Epithelial cell of prostate (primary cell): Measurements from ENCODE around the gene THSD4.

ENCODE experiments used
- DNase-seq: peaks from one replicate; pipeline ENCODE4 v3.0.0-alpha.2; 2011; ENCODE audit warnings: low read depth, low spot score
- H3K27ac ChIP-seq: fragments of 450-650 bp; 2 replicates; pipeline ENCODE4 v1.5.1; 2017; ENCODE audit warnings: mild to moderate bottlenecking

Gene THSD4

DNA sequence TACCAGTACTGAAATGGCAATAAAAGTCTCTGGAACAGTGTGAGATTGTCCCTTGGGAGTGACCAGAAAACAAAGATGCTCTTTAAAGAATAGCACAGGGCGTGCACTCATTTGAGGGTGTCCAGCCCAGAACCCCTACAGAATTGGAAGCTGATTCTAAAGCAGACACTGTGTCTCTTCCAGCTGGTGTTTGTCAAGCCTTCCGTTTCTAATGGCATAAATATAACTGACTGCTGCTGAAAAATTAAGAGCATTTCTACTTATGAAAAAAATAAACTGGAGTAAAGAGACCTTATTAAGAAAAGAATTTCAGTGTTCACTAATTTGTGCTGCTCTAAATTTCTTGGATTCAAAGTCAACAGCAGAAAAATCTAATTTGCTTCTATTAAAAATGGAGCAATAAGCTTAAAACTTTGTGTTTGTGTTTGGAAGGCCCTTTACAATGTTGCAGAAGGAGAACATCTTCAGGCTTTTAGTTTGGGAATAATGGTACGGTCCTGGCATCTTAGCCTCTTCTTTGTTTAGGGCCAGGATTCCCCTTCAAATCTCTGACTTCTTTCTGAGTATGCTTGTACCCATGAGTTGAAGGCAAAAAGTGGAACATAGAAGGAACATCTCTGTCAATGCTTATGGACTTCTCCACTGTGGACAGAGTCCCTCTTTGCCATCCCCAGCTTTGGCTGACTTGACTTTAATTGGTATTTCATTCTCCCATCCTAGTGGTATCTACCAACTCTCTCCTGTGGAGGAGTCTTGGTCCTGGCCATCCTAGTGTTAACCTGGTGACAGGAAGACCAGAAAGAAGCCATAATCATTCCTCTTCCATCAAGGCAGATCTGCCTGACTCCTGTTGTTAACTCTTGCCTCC lies 65.9 kb downstream of the THSD4 start:
- no peak overlapping the region for H3K27ac ChIP-seq
- no peak for DNase-seq

DNA sequence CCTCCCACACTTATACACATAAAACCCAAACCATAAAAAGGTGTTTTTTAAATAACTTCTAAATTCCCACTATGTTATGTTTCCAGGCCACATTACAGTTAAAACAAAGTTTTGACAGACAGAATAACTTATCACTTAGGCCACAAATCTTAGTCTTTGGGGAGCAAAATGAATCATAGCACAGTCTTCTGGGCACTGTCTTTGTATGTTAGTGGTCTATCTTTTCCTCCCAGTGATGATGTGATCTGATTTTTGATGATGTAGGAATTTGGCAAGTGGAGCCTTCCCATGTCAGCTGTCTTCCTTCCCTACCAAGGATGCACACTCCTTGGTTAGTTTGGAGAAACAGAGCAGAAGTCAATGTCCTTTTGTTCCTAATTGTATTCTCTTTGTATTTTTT lies 67.3 kb downstream of the THSD4 start:
- DNase-seq = no peak
- H3K27ac ChIP-seq = no peak overlapping the region

DNA sequence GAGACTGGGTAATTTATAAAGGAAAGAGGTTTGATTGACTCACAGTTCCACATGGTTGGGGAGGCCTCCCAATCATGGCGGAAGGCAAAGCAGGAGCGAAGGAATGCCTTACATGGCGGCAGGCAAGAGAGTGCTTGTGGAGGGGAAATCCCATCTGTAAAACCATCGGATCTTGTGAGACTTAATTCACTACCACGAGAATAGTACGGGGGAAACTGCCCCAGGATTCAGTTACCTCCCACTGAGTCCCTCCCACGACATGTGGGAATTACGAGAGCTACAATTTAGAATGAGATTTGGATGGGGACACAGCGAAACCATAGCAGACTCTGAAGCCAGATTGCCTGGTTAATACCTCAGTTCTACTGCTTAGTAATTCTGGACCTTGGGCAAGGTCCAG lies 67.8 kb downstream of the THSD4 start:
- DNase-seq = no peak
- no peak overlapping the region for H3K27ac ChIP-seq

DNA sequence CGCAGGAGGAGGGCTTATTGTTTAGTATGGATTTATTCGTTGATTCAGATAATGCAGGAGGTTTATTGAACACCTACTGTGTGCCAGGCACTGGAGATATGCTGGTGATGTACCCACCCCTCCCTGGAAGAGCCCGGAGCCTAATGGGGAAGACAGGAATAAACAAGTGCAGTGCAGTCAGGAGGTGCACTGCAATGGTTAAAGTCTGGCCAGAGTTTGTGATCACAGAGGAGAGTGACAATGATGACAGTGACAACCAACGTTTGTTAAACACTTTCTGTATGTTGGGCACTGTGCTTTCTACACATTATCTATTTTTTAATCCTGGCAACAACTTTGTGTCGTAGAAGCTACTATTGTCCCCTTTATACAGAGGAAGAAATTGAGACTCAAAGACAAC lies 70.4 kb downstream of the THSD4 start:
- no peak overlapping the region for H3K27ac ChIP-seq
- DNase-seq = no peak

DNA sequence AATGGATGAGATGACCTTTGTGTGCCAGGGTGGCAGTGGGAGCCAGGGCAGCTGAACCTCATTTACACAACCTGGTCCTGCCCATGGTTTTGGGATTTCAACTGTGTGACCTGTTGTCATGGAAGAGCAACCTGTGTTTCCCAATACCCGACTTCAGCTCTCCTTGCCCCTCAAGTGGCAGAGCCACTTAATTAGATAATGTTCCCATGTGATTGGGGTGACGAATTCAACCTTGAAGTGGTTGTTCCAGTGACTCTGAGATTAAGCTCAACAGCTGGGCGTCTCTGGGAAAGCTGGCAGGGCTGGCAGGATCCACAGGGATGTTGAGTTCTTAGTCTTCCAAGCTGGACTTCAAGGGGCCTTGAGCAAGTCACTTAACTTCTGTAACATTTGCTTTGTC lies 71.0 kb downstream of the THSD4 start:
- H3K27ac ChIP-seq = no peak overlapping the region
- no peak for DNase-seq

DNA sequence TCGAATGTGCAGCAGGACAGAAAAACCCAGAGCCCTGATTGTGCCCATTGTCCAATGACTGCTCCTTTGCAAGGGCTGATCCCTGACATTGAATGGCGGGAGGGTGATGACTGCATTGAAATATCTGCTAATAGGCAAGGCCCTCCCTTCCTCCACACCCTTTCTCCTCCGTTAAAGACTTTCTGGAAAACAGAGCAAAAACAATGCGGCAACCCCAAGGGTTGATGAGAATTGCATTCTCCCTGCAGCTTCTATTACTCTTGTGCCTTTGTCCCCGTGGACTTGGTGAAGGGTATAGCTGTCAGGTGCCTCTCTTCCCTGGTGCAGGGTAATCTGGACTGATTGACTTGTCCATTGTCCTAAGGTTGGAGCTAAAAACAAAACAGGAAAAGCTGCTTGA lies 71.8 kb downstream of the THSD4 start:
- no peak for DNase-seq
- no peak overlapping the region for H3K27ac ChIP-seq

DNA sequence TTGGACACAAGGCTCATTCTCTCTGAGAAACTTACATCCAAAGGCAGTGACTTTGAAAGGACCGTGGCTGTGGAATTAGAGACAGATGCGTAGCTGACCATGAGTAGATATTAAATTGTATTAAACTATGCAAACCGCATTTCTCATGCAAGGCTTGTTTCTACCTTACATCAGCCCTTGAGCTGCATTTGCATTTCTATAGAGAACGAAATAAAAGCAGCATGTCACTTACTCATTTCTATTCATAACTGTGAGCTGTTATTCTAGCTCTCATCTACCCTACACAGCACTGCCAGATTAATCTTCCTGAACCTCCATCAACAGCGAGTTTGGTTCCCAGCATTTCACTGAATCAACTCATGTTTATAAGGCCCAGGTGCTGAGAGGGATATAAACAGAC lies 72.3 kb downstream of the THSD4 start:
- no peak overlapping the region for H3K27ac ChIP-seq
- no peak for DNase-seq

DNA sequence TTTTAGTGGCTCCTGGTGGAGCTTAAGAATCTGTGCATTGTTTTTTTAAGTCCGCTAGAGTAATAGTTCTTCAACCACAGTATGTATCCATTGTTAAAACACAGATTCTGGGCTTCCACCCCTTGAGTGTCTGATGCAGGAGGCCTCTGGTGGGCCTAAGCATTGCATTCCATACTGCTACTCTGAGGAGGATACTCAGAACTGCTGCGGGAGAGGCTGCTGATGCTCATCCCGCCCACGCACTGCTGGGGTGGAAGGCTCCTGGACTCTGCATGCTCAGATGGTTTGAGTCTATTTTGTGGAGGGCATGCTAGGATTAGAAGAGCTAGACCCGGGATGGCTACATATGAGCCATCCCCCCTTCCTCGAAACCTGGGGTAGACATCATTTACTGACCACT lies 74.4 kb downstream of the THSD4 start:
- H3K27ac ChIP-seq = no peak overlapping the region
- no peak for DNase-seq

DNA sequence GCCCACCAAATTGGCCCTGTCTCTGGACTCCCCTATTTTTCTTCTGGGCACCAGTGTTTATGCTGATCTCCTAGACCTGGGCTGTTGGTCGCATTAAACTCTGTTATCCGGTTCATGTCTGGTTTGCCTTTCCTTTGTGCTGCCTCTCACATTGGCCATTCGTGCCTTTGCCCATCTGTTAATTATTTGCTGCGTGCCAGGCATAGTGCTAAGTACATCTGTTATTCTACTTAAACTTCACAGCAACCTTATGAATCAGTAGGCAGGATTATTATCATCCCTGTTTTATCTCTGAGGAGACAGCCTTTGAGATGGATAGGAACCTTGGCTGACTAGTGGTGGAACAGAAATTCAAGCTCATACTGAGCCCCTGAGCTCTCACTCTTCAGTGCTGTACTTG lies 76.0 kb downstream of the THSD4 start:
- no peak for DNase-seq
- no peak overlapping the region for H3K27ac ChIP-seq

DNA sequence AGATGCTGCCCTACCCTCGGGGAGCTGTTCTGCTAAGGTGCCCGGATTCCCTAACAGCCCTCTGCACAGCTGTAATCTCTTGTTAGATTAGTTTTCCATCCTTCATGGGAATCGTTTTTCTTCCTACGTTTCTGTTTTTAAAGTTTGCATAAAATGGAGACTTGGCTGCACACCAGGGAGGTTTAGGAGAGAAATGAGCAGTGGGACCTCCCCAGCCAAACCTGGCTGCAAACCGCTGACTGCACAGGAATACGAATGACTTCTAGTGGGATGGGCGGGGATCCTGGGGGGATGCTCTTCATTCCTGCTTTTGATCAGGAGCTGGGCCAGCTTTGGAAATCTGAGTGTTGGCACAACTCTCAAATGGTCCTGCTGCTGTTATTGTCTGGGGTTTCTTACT lies 77.5 kb downstream of the THSD4 start:
- no peak for DNase-seq
- no peak overlapping the region for H3K27ac ChIP-seq

DNA sequence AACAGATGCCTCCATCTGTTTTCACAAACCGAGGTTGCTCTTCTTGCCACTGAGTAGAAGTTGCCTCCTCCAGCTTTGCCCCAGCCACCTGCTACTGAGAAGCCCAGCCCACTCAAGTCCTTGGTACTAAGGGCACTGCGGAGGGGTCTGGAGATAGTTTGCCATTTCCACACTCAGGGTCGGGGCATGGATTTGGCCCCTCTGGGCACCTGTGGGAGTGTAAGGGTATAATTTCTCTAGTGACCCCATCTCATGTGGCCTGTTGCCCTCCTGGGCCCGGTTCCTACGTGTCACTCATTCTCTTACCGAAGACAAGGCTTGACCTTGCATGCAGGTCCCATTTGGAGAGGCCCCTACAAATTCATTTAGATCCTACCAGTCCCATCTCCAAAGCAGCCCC lies 79.0 kb downstream of the THSD4 start:
- no peak overlapping the region for H3K27ac ChIP-seq
- DNase-seq = no peak

DNA sequence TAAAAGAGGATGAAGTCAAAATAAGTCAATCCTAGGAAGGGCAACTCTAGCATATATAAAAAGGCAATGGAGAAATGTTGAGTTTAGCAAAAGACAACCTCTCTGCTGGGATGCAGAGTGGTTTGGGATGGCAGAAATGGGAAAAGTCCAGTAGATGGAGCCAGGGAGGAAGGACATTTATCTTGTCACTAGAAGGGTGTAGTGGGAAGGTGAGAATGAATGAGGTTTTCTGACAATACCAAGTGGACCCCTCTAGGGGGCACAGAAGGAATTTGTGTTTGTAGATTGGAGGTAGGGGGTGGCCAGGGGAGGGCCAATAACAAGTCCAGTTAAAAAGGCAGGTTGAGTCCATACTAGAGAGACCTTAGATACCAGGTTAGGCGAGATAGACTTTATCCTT lies 80.0 kb downstream of the THSD4 start:
- H3K27ac ChIP-seq = no peak overlapping the region
- no peak for DNase-seq

DNA sequence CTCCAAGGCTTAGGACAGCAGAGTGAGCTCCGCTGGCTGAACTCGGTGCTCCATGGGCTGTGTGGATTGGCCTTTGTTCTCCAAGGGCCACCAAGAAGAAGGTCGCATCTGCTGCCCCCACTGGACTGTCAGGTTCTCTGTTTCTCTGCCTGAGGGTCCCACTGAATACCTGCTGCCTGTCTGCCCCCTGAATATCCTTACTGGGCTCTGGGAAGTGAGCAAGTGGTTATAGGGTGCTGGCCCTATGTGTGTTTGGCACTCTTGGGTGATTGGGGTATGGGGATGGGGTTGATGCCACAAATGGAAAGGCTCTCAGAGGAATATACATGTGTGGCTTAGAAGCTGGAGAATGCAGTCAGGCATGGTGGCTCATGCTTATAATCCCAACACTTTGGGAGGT lies 82.3 kb downstream of the THSD4 start:
- H3K27ac ChIP-seq = no peak overlapping the region

DNA sequence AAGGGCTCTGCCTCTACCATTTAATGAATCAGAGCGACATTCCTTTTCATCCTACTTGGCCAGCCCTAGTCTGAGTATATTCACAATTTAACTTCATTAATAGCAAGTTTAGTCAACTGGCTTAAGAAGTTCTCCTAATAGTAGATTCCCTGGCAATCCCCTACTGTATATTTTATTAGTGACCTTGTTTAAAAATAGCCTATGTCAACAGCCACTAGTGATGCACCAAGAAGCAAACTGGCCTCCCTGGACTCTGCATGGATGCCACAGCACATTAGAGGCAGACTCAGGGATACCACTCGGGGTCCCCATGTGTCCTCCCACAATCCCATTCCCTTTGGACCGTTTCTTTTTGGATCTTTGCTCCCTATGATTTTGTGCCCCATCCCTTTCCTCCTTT lies 83.6 kb downstream of the THSD4 start:
- DNase-seq = no peak
- H3K27ac ChIP-seq = no peak overlapping the region

More for the DNA sequence above, 82.3 kb downstream of the THSD4 start:
- no peak for DNase-seq

DNA sequence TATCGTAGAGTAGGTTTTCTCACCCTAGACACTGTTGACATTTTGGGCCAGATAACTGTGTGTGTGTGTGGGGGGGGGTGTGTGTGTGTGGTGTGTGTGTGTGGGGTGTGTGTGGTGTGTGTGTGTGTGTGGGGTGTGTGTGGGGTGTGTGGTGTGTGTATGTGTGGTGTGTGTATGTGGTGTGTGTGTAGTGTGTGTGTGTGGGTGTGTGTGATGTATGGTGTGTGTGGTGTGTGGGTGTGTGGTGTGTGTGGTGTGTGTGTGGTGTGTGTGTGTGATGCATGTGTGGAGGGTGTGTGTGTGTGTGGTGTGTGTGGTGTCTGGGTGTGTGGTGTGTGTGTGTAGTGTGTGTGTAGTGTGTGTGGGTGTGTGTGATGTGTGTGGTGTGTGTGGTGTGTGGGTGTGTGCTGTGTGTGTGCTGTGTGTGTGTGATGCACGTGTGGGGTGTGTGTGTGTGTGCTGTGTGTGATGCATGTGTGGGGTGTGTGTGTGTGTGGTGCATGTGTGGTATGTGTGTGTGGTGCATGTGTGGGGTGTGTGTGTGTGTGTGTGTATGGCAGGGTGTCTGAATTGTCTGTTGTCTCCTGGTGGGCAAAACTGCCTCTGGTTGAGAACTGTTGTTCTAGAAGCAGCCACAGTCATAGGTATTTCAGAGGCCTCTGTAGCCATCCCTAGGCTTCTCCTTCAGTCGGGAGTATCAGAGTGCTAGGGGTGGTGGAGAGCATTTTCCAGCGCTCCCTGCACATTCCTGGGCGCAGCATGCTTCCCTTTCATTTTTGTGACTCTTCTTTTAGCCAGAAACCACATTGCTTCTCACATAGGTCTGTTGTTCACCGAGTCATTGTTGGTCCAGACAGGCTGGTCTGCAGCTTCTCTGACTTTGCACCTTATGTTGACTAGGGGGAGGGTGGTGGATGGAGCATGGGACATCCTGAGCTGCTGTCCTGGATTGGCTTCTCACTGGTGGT lies 84.4 kb downstream of the THSD4 start:
- DNase-seq = no peak
- H3K27ac ChIP-seq = no peak overlapping the region

DNA sequence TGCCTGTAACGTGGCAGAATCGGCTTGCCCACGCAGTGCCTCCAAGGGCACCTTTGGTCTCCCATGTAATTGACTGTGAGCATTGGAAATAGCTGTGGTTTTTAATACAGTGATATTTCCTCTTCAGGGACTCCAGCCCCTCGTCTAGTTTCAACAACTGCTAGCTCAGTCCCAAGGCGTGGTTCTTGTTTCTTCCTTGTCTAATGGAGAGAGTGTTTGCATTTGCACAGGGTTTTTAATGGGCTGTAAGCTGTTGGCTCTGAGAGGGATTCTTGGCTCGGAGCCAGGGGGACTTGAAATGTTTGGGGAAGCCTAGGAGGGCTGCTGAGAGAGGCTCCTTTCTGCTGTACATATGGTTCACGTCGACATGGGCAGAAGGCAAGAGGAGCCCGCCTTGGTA lies 86.2 kb downstream of the THSD4 start:
- H3K27ac ChIP-seq = no peak overlapping the region
- DNase-seq = no peak

DNA sequence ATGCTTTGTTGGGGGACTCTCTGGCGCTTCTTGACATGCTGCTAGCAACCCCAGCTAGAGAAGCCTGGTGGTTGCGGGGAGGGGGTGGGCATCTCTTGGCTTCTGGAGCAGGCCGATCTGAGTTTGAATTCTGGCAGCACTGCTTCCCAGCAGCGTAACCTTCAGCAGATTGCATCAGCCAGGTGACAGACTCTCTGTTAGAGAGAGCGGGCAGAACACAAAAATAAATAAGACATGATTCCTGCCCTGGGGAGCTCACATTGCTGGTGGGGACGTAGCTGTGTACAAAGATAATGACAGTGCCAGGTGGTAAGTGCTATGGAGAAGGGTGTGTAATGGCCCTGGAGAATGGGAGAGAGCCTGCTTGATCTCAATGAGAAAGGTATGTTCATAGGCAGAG lies 87.4 kb downstream of the THSD4 start:
- DNase-seq = no peak
- H3K27ac ChIP-seq = no peak overlapping the region

DNA sequence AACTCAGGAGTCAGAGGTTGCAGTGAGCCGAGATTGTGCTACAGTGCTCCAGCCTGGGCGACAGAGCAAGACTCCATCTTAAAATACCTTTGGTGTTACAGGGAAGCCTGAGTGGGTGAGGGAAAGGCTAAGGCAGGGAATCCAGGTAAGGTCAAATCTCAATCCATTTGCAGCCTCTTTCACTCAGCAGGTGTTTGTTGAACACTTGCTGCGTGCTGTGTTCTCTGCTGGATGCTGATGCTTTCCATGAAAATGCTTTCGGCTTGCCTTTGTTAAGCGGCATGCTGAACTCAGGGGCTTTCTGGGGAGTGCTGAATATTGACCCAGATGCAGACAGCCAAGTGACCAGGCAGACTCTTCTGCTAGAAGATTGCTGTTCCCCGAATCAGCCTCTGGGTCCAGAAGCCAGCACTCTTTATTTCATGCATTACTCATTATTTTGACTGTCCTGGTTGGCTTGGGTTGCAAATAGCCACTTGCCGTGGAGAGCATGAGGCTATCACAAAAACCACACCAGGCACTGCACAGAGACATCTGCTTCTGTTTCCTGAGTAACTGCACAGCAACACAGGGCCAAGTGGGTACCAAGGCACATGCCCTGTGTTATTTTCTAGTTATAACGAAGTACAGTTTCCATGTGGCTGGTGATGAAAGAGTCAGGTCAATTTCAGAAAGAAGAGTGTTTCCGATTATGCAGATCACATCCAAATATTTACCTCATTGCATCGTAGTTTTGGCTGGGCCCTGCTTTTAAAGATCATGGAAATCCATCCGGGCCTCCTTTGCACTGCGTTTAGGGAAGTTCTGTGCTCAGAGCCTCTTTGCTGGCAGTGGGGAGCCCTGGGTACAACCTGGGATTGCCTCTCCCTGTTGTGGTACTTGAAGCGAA lies 88.6 kb downstream of the THSD4 start:
- no peak for DNase-seq
- no peak overlapping the region for H3K27ac ChIP-seq

DNA sequence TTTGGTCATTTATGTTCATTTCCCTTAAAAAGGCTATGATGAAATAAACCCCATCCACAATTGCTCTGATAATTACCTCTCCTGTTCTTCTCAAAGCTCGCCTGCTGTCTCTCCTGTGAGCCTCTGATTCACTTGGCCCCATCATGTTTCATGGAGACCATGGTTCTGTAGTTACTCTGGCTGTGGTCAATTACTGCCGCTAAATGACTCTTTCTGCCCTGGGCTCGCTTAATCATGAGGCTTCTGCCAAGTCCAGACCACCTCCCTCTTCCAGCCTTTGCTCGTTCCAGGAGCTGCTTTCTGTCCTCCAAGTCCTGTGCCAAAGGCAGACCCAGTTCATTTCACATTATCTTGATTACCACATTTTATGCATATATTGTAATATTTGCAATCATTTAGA lies 91.9 kb downstream of the THSD4 start:
- DNase-seq = no peak

DNA sequence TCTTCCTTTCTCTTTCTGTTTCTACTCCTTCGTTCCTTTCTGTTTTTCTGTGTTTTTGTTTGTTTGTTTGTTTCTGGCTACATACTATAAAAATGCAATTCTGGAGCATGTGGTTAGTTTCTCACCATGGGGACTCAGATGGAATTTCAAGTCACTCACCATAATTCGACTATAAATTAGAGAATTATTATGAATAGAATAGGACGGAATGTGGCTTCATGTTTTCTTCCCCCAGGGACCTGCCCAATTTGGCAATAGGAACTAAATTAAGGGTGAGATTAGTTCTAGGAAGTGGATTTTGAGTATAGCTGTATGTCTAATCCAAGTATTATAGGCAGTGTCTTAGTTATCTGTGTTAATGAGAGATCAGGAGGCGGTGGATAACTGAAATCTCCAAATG lies 96.9 kb downstream of the THSD4 start:
- no peak overlapping the region for H3K27ac ChIP-seq
- DNase-seq = no peak

More for the DNA sequence above, 91.9 kb downstream of the THSD4 start:
- H3K27ac ChIP-seq = no peak overlapping the region
